Measurements from ENCODE around the gene ABHD17C.

DNA sequence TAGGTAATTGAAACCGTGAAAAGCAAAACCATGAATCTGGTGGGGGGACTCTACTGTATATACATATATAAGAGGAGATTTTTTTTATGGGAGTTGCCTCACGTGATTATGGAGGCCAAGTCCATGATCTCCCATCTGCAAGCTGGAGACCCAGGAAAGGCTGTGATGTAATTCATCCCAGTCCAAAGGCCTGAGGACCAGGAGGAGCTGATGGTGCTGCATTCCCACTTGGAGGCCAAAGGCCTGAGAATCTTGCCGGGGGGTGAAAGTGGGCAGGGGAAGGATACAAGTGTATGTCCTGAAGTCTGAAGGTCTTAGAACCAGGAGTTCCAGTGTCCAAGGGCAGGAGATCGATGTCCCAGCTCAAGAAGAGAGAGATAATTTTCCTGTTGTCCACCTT, 47.0 kb downstream of the ABHD17C start:
- no peak for TF ChIP-seq SRF (IDR thresholded peaks at IDR 0.05; ENCODE audit: low read depth, low read length)
- TF ChIP-seq JUN (IDR thresholded peaks at IDR 0.05; ENCODE audit: low read depth, low read length) = no peak
- TF ChIP-seq ZNF274 (IDR thresholded peaks at IDR 0.05; ENCODE audit: borderline replicate concordance, extremely low read depth, low read length) = no peak
- TF ChIP-seq CBX8 (IDR thresholded peaks at IDR 0.05; ENCODE audit: borderline replicate concordance, low read depth, low read length) = no peak
- no peak for TF ChIP-seq POLR2A (IDR thresholded peaks at IDR 0.05; ENCODE audit: control extremely low read depth in 1 of 2, low read depth in 2 of 2, low read length in 2 of 2)
- TF ChIP-seq, protein P1, sequence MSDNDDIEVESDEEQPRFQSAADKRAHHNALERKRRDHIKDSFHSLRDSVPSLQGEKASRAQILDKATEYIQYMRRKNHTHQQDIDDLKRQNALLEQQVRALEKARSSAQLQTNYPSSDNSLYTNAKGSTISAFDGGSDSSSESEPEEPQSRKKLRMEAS (IDR thresholded peaks at IDR 0.05) = no peak
- no peak for TF ChIP-seq CBX5 (IDR thresholded peaks at IDR 0.05; ENCODE audit: low read depth, low read length)
- TF ChIP-seq RNF2 (IDR thresholded peaks at IDR 0.05; ENCODE audit: borderline replicate concordance, low read depth, low read length, missing control alignments, poor library complexity, severe bottlenecking) = no peak
- TF ChIP-seq SIX5 (IDR thresholded peaks at IDR 0.05; ENCODE audit: low read depth, low read length) = no peak
- TF ChIP-seq, protein P2, sequence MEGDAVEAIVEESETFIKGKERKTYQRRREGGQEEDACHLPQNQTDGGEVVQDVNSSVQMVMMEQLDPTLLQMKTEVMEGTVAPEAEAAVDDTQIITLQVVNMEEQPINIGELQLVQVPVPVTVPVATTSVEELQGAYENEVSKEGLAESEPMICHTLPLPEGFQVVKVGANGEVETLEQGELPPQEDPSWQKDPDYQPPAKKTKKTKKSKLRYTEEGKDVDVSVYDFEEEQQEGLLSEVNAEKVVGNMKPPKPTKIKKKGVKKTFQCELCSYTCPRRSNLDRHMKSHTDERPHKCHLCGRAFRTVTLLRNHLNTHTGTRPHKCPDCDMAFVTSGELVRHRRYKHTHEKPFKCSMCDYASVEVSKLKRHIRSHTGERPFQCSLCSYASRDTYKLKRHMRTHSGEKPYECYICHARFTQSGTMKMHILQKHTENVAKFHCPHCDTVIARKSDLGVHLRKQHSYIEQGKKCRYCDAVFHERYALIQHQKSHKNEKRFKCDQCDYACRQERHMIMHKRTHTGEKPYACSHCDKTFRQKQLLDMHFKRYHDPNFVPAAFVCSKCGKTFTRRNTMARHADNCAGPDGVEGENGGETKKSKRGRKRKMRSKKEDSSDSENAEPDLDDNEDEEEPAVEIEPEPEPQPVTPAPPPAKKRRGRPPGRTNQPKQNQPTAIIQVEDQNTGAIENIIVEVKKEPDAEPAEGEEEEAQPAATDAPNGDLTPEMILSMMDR (IDR thresholded peaks at IDR 0.05; ENCODE audit: control extremely low read depth in 1 of 3, insufficient read depth in 1 of 3, low read depth in 1 of 3, low read length in 3 of 3) = no peak
- no peak for TF ChIP-seq EZH2 (IDR thresholded peaks at IDR 0.05; ENCODE audit: low read depth, low read length, severe bottlenecking)
- no peak for TF ChIP-seq EGR1 (IDR thresholded peaks at IDR 0.05; ENCODE audit: borderline replicate concordance, low read depth, low read length)
- no peak for TF ChIP-seq POLR2AphosphoS5 (IDR thresholded peaks at IDR 0.05; ENCODE audit: low read depth, low read length)
- TF ChIP-seq HDAC6 (IDR thresholded peaks at IDR 0.05; ENCODE audit: low read depth, low read length) = no peak

Data from H1 (cell line).